ENCODE results near the gene RPP38. TPM values are rescaled to one million over a fixed set of nuclear protein-coding genes. Genes with fewer than 3 reads are reported as not detected.

RPP38 gene
- total and polyA plus RNA-seq, 2 of the 8 experiments (the other 6 are each of a cell fraction or from before 2014, with no cell fraction given) = 20.8 to 23.3 TPM

DNA sequence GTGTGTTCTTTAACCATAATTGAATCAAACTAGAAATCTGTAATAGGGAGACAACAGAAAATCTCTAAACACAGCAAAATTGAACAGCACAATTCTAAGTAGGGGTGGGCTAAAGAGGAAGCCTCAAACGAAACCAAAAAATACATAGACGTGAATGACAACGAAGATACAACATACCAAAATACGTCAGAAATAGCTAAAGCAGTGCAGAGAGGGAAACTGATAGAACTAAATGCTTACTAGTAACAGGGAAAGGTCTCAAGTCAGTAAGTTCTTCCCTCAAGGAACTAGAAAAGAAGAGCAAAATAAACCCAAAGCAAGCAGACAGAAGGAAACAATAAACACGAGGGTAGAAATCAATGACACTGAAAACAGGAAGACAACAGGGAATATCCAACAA, 19.1 kb downstream of the RPP38 start:
- H3K9me3 ChIP-seq (ENCODE audit: insufficient read depth in 2 of 2, low read depth in 1 of 2, low read length in 1 of 2) = no peaks in the 10 kb centered on the region
- no peak overlapping the region for H3K9ac ChIP-seq (replicated peaks in 1 of 4; ENCODE audit: extremely low read depth in 1 of 4, low read depth in 3 of 4, low read length in 3 of 4)
- no peaks in the 10 kb centered on the region for H3K4me1 ChIP-seq (replicated peaks in 1 of 4; ENCODE audit: control insufficient read depth in 3 of 4, insufficient read depth in 4 of 4, low read length in 3 of 4)
- no peak overlapping the region for H4K91ac ChIP-seq (replicated peaks; ENCODE audit: insufficient read length, low read length)
- no peak overlapping the region for H3K14ac ChIP-seq (ENCODE audit: insufficient read length)
- no peak for TF ChIP-seq TCF12 (IDR thresholded peaks at IDR 0.05; ENCODE audit: low read depth, low read length)
- TF ChIP-seq JUND (IDR thresholded peaks at IDR 0.05; ENCODE audit: low read length) = no peak
- TF ChIP-seq SP2 (IDR thresholded peaks at IDR 0.05; ENCODE audit: low read length) = no peak
- TF ChIP-seq POU5F1 (IDR thresholded peaks at IDR 0.05; ENCODE audit: low read depth, low read length) = no peak
- TF ChIP-seq ASH2L (IDR thresholded peaks at IDR 0.05; ENCODE audit: low read length) = no peak
- no peak for TF ChIP-seq SIN3A (conservative IDR thresholded peaks at IDR 0.05 in 1 of 2, IDR thresholded peaks at IDR 0.05 in 1 of 2; ENCODE audit: low read depth in 1 of 2, low read length in 2 of 2)
- no peak for TF ChIP-seq TAF7 (optimal IDR thresholded peaks at IDR 0.05; ENCODE audit: borderline replicate concordance, low read depth, low read length)
- no peak for TF ChIP-seq POLR2A (IDR thresholded peaks at IDR 0.05; ENCODE audit: control extremely low read depth in 1 of 2, low read depth in 2 of 2, low read length in 2 of 2)
- no peak for TF ChIP-seq RXRA (IDR thresholded peaks at IDR 0.05; ENCODE audit: insufficient read depth, low read depth, low read length)
- no peak for TF ChIP-seq GTF2F1 (IDR thresholded peaks at IDR 0.05; ENCODE audit: borderline replicate concordance, low read depth, low read length)
- no peak for TF ChIP-seq SP1 (IDR thresholded peaks at IDR 0.05; ENCODE audit: low read depth, low read length)
- TF ChIP-seq CHD1 (IDR thresholded peaks at IDR 0.05; ENCODE audit: low read depth, low read length) = no peak
- TF ChIP-seq CBX8 (IDR thresholded peaks at IDR 0.05; ENCODE audit: borderline replicate concordance, low read depth, low read length) = no peak
- no peak overlapping the region for H4K5ac ChIP-seq (ENCODE audit: insufficient read length, low read depth, low read length)
- H2BK120ac ChIP-seq (replicated peaks; ENCODE audit: low read depth, low read length) = no peak overlapping the region
- H3K27me3 ChIP-seq (replicated peaks in 1 of 4; ENCODE audit: control insufficient read depth in 3 of 4, extremely low read depth in 1 of 4, insufficient read depth in 3 of 4, low read length in 3 of 4) = no peaks in the 10 kb centered on the region
- no peak overlapping the region for H3K4ac ChIP-seq (replicated peaks; ENCODE audit: insufficient read length, low read depth, low read length)
- no peaks in the 10 kb centered on the region for H3K23me2 ChIP-seq (ENCODE audit: low read depth, low read length)
- CTCF ChIA-PET (ENCODE audit: partially characterized antibody) = interaction anchor here (1.9 kb wide), 1 partner anchor 10 kb away, joined by 5 read pairs; no protein-coding TSS in a partner anchor
- no peak overlapping the region for H3K27ac ChIP-seq (ENCODE audit: low read depth, low read length)
- no peak overlapping the region for H2BK12ac ChIP-seq (ENCODE audit: low read depth, low read length)
- no peak overlapping the region for H2BK15ac ChIP-seq (ENCODE audit: low read length)
- WGBS, 2 experiments (ENCODE audit: extremely low coverage in 1 of 2, insufficient coverage in 1 of 2, insufficient read length in 1 of 2, insufficient replicate concordance in 2 of 2, low coverage in 1 of 2, low lambda C conversion rate in 2 of 2, missing lambda C conversion rate in 1 of 2) = 81% methylated on average over 5 of the region's 5 CpGs; no CpG with 5 or more reads in 1 of the 2 experiments
- POLR2A ChIA-PET (ENCODE audit: partially characterized antibody) = no interaction called here
- H2BK20ac ChIP-seq (ENCODE audit: low read length) = no peak overlapping the region
- no peaks in the 10 kb centered on the region for H3K79me2 ChIP-seq (ENCODE audit: control insufficient read depth in 1 of 2, insufficient read depth in 2 of 2, low read length in 2 of 2)
- H3K36me3 ChIP-seq (ENCODE audit: control insufficient read depth in 2 of 4, insufficient read depth in 4 of 4, low read length in 3 of 4) = peaks cover 0 to 12% (median 7%) of the 10 kb centered on the region in 4 experiments; a peak in 4 of 8 replicates
- no peak overlapping the region for H3K4me2 ChIP-seq (ENCODE audit: insufficient read depth in 1 of 2, low read depth in 2 of 2, low read length in 2 of 2)
- H3K56ac ChIP-seq (replicated peaks; ENCODE audit: insufficient read length, low read depth, low read length) = no peak overlapping the region
- no peak for DNase-seq (ENCODE audit: low read depth in 1 of 2, low spot score in 2 of 2)
- no peak overlapping the region for H2BK5ac ChIP-seq (ENCODE audit: low read depth, low read length)
- no peak overlapping the region for H3K4me3 ChIP-seq (ENCODE audit: extremely low read depth in 1 of 4, insufficient read depth in 2 of 4, low read depth in 3 of 4, low read length in 4 of 4)
- H2AK5ac ChIP-seq (ENCODE audit: low read depth, low read length) = no peak overlapping the region
- H4K20me1 ChIP-seq (replicated peaks in 1 of 2; ENCODE audit: control insufficient read depth in 1 of 2, insufficient read depth in 2 of 2, low read length in 2 of 2) = no peaks in the 10 kb centered on the region
- no peak overlapping the region for H2AFZ ChIP-seq (ENCODE audit: low read length)
- no peak for FAIRE-seq
- no peak overlapping the region for H3K18ac ChIP-seq (ENCODE audit: extremely low read depth, low read length)
- no peak overlapping the region for H4K8ac ChIP-seq (ENCODE audit: extremely low read depth, insufficient read depth, low read length)
- H3K79me1 ChIP-seq (ENCODE audit: low read depth, low read length) = no peaks in the 10 kb centered on the region
- H3K23ac ChIP-seq (ENCODE audit: insufficient read length) = no peak overlapping the region
